Measurements from ENCODE around the gene CAPZB.
A peak's percentile ranks its signal among the peaks of the same experiment; 100 is the strongest.

GRCh38 chr1:19311931-19312781, 173.2 kb downstream of the CAPZB start, which contains the start of the genes AKR7A2 and SLC66A1:
- no peak for TF ChIP-seq EZH2 (IDR thresholded peaks at IDR 0.05)
- peak; percentile 74; the same call in 1 of the 2 replicates for TF ChIP-seq POLR2AphosphoS5 (IDR thresholded peaks at IDR 0.05; ENCODE audit: borderline replicate concordance, low read depth, low read length)
- TF ChIP-seq FOXP2 (optimal IDR thresholded peaks at IDR 0.05; ENCODE audit: control extremely low read depth, extremely low read length, insufficient read depth): no peak

All from SK-N-MC (cell line).